Gastroesophageal sphincter (tissue), 3 donors: ENCODE results near the gene NKD1.

Source experiments
- POLR2A ChIP-seq, 2 donors: fragments of 450-650 bp; IDR thresholded peaks; one replicate each; pipeline ENCODE4 v1.6.1; 2017; ENCODE audit warnings: antibody characterized with exemption in 2 of 2, mild to moderate bottlenecking in 2 of 2, moderate library complexity in 1 of 2
- POLR2AphosphoS5 ChIP-seq: sonication (generic); formaldehyde crosslinking; IDR thresholded peaks from one replicate; pipeline ENCODE4 v1.6.1; 2017; ENCODE audit warnings: antibody characterized with exemption
- TF ChIP-seq, protein P1 (sequence below), 4 experiments: fragments of 200-600 bp in 2 of 4; fragments of 450-650 bp in 2 of 4; sonication (generic) in 1 of 4; IDR thresholded peaks; one replicate each; pipeline ENCODE4 v1.5.1; 2017 to 2019; ENCODE audit warnings: antibody characterized with exemption in 4 of 4, mild to moderate bottlenecking in 2 of 4, moderate library complexity in 2 of 4

DNA sequence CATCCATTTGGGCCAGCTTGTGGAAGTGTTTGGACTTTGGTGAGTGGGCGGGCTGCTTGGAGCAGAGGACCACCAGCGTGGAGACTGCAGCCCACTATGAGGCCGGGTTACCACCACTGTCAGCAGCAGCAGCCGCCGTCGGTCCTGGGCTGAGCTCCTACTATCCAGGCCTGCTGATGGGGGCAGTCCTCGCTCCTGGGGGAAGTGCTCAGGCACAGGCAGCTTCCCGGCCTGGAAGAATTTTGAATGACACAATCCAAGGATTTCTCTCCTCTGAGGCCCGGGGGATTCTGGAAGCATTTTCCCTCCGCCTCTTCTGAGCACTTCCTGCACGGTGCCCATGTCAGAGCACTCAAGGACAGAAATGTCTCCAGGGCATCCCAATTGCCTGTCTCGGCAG, 139.9 kb downstream of the NKD1 start:
- TF ChIP-seq POLR2AphosphoS5 (no peak), POLR2A (IDR thresholded peaks at IDR 0.05) (no peak)
- TF ChIP-seq, protein P1, sequence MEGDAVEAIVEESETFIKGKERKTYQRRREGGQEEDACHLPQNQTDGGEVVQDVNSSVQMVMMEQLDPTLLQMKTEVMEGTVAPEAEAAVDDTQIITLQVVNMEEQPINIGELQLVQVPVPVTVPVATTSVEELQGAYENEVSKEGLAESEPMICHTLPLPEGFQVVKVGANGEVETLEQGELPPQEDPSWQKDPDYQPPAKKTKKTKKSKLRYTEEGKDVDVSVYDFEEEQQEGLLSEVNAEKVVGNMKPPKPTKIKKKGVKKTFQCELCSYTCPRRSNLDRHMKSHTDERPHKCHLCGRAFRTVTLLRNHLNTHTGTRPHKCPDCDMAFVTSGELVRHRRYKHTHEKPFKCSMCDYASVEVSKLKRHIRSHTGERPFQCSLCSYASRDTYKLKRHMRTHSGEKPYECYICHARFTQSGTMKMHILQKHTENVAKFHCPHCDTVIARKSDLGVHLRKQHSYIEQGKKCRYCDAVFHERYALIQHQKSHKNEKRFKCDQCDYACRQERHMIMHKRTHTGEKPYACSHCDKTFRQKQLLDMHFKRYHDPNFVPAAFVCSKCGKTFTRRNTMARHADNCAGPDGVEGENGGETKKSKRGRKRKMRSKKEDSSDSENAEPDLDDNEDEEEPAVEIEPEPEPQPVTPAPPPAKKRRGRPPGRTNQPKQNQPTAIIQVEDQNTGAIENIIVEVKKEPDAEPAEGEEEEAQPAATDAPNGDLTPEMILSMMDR (IDR thresholded peaks at IDR 0.05): no peak
